A673 (cell line): ENCODE data around the gene ID4. TPM values are rescaled to one million over a fixed set of nuclear protein-coding genes. Genes with fewer than 3 reads are reported as not detected.

Experiments used
- BruUV-seq: library from RNA; stranded (reverse); fragments of 400-500 nt; replicated peaks from 2 replicates; lab custom pipeline; 2021; lab: Mats Ljungman, UMichigan
- CTCF ChIA-PET: fragments of 300-600 bp; sonication (Branson Sonifier 250); formaldehyde crosslinking; loops from one replicate; lab custom pipeline; 2022; ENCODE audit warnings: antibody characterized with exemption; lab: Charles Lee
- POLR2A ChIA-PET: fragments of 300-600 bp; sonication (Branson Sonifier 250); formaldehyde crosslinking; loops from one replicate; lab custom pipeline; 2022; ENCODE audit warnings: antibody characterized with exemption; ENCODE audit not compliant: low non-redundant PET; lab: Charles Lee
- DNase-seq: peaks from one replicate; pipeline ENCODE4 v3.0.0-alpha.2; 2015; ENCODE audit warnings: low spot score
- H3K27ac ChIP-seq: fragments of 200-600 bp; sonication (generic); 2 replicates; pipeline ENCODE4 v1.5.1; 2016; ENCODE audit warnings: mixed run types, low read depth, mild to moderate bottlenecking, mixed read lengths, antibody characterized with exemption, low read length; ENCODE audit not compliant: poor library complexity, severe bottlenecking
- H3K27me3 ChIP-seq: fragments of 200-600 bp; sonication (generic); replicated peaks from 2 replicates; pipeline ENCODE4 v1.6.1; 2017; ENCODE audit warnings: mixed run types, low read depth, mild to moderate bottlenecking, mixed read lengths, antibody characterized with exemption, low read length; ENCODE audit not compliant: insufficient read depth, poor library complexity
- H3K36me3 ChIP-seq: fragments of 200-600 bp; sonication (generic); 2 replicates; pipeline ENCODE4 v1.6.1; 2016; ENCODE audit warnings: mixed run types, mild to moderate bottlenecking, mixed read lengths, antibody characterized with exemption, low read length; ENCODE audit not compliant: insufficient read depth, poor library complexity, severe bottlenecking
- H3K4me1 ChIP-seq: fragments of 200-600 bp; sonication (generic); 2 replicates; pipeline ENCODE4 v1.6.1; 2017; ENCODE audit warnings: mixed run types, mild to moderate bottlenecking, mixed read lengths, antibody characterized with exemption, low read length; ENCODE audit not compliant: insufficient read depth, poor library complexity, severe bottlenecking
- H3K4me3 ChIP-seq: fragments of 200-600 bp; sonication (generic); 2 replicates; pipeline ENCODE4 v1.5.1; 2016; ENCODE audit warnings: low read depth, mixed run types, mild to moderate bottlenecking, mixed read lengths, low read length; ENCODE audit not compliant: poor library complexity, severe bottlenecking
- H3K9me3 ChIP-seq: fragments of 200-600 bp; sonication (generic); 2 replicates; pipeline ENCODE4 v1.6.1; 2016; ENCODE audit warnings: mixed run types, low read depth, mild to moderate bottlenecking, mixed read lengths, antibody characterized with exemption, low read length; ENCODE audit not compliant: poor library complexity, severe bottlenecking
- EZH2 ChIP-seq: fragments of 200-600 bp; sonication (generic); IDR thresholded peaks from 2 replicates; pipeline ENCODE4 v1.6.1; 2017; ENCODE audit warnings: borderline replicate concordance, low read depth, mild to moderate bottlenecking, mixed read lengths, antibody characterized with exemption, low read length; ENCODE audit not compliant: poor library complexity, severe bottlenecking
- intact Hi-C: fragments of 100-400 bp; cut with micrococcal nuclease; formaldehyde crosslinking; loops from one replicate; pipeline ENCODE4 v1.10.0; 2022; ENCODE audit not compliant: unreplicated experiment
- total RNA-seq: library from RNA; stranded (reverse); gene quantifications from 2 replicates; pipeline ENCODE4 v1.2.3, GENCODE V29; 2021
- TF ChIP-seq, protein P1 (sequence below): fragments of 300-800, 200-600 bp; sonication (generic); conservative IDR thresholded peaks from 2 replicates; pipeline ENCODE4 v1.5.1; 2017; ENCODE audit warnings: low read depth, mild to moderate bottlenecking, antibody characterized with exemption, low read length, moderate library complexity, mixed read lengths

Gene ID4
- total RNA-seq, 1 experiment from 2014 or later: 29.3 TPM

GRCh38 chr6:19798362-19798761, 38.8 kb upstream of the ID4 start:
- Histone ChIP-seq H3K4me3 (no peak overlapping the region), H3K27me3 (no peaks in the 10 kb centered on the region), H3K9me3 (peaks cover 16% of the 10 kb centered on the region), H3K27ac (no peak overlapping the region), H3K36me3 (no peaks in the 10 kb centered on the region), H3K4me1 (peaks cover 20% of the 10 kb centered on the region)
- ChIA-PET POLR2A (no interaction called here), CTCF (no interaction called here)
- TF ChIP-seq, protein P1, sequence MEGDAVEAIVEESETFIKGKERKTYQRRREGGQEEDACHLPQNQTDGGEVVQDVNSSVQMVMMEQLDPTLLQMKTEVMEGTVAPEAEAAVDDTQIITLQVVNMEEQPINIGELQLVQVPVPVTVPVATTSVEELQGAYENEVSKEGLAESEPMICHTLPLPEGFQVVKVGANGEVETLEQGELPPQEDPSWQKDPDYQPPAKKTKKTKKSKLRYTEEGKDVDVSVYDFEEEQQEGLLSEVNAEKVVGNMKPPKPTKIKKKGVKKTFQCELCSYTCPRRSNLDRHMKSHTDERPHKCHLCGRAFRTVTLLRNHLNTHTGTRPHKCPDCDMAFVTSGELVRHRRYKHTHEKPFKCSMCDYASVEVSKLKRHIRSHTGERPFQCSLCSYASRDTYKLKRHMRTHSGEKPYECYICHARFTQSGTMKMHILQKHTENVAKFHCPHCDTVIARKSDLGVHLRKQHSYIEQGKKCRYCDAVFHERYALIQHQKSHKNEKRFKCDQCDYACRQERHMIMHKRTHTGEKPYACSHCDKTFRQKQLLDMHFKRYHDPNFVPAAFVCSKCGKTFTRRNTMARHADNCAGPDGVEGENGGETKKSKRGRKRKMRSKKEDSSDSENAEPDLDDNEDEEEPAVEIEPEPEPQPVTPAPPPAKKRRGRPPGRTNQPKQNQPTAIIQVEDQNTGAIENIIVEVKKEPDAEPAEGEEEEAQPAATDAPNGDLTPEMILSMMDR: no peak
- TF ChIP-seq EZH2: no peak
- intact Hi-C loops: no loop called here
- no TSS peak for BruUV-seq
- no peak for DNase-seq

GRCh38 chr6:19802656-19803055, 34.5 kb upstream of the ID4 start:
- no peak for TF ChIP-seq EZH2
- TF ChIP-seq, protein P1: no peak
- Histone ChIP-seq H3K4me3 (no peak overlapping the region), H3K27ac (peak overlapping the region; percentile 98), H3K4me1 (peaks cover 30% of the 10 kb centered on the region), H3K27me3 (no peaks in the 10 kb centered on the region), H3K9me3 (peaks cover 4% of the 10 kb centered on the region), H3K36me3 (no peaks in the 10 kb centered on the region)
- ChIA-PET CTCF (no interaction called here), POLR2A (interaction anchor here (0.7 kb wide), 1 partner anchor 35 kb away, joined by 3 read pairs; no protein-coding TSS in a partner anchor)
- BruUV-seq: no TSS peak
- DNase-seq: no peak
- intact Hi-C loops: loop anchor here (5.0 kb wide), 1 partner anchor 150 kb away; no protein-coding TSS in a partner anchor

- Histone ChIP-seq H3K27ac (peak overlapping the region; percentile 98), H3K4me3 (peak overlapping the region; percentile 61), H3K9me3 (no peaks in the 10 kb centered on the region), H3K4me1 (peaks cover 30% of the 10 kb centered on the region), H3K36me3 (no peaks in the 10 kb centered on the region), H3K27me3 (no peaks in the 10 kb centered on the region)
- CTCF ChIA-PET: interaction anchor here (0.6 kb wide), 1 partner anchor 1258 kb away, joined by 3 read pairs; no protein-coding TSS in a partner anchor
- intact Hi-C loops: loop anchor here (2.0 to 5.0 kb wide), 2 partner anchors 33 to 151 kb away; partner anchors contain the start of gene ID4
- POLR2A ChIA-PET: no interaction called here
- DNase-seq: peak; percentile 43
- TF ChIP-seq, protein P1: no peak
- TF ChIP-seq EZH2: no peak
- TSS peak; percentile 36 for BruUV-seq
Measured at GRCh38 chr6:19803331-19804204, 33.6 kb upstream of the ID4 start.
